Endometrium (tissue), 2 donors: ENCODE measurements around the gene GAL3ST3.
"Not testable (repeated sequence)": the region's sequence is repeated elsewhere in the genome, so short reads cannot be mapped to it uniquely, and the experiment has no call there.

ENCODE experiments used
- FAIRE-seq: peaks from 2 replicates; lab custom pipeline; 2012; peaks lifted over from hg19 to GRCh38; lab: Jason Lieb, UNC
- donor health status: control.
- donor health status: control.

GAL3ST3 gene

DNA sequence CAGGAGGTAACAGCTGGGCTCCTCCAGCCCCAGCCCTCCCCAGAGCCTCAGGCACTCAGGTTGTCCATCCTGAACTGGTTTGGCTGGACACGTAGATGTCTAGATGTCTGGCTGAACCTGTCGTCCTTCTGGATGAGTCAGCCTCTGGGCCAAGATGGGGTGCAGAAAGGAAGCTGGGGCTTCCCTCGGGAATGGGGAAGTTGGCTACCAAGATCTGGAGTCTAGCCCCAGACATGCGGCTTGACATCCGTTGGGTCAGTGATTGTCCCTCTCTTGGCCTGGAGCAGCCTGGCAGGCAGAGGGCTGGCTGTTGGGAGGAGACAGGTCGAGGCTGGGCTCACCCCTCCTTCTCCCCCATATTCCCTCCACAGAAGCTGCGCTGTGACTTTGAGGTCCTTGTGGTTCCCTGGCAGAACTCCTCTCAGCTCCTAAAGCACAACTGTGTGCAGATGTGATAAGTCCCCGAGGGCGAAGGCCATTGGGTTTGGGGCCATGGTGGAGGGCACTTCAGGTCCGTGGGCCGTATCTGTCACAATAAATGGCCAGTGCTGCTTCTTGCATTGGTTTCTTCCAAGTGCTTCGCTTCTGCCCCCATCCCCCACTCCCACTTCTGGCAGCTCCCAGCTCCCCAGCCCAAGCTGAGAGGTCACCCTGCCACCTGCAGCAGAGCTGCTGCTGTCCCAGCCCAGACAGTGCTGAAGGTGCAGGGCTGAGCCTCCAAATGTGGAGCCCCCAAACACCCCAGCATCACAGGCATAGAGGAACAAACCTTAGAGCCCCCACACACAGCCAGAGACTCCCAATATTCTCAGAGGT, 35.8 kb downstream of the GAL3ST3 start:
- no peak for FAIRE-seq

DNA sequence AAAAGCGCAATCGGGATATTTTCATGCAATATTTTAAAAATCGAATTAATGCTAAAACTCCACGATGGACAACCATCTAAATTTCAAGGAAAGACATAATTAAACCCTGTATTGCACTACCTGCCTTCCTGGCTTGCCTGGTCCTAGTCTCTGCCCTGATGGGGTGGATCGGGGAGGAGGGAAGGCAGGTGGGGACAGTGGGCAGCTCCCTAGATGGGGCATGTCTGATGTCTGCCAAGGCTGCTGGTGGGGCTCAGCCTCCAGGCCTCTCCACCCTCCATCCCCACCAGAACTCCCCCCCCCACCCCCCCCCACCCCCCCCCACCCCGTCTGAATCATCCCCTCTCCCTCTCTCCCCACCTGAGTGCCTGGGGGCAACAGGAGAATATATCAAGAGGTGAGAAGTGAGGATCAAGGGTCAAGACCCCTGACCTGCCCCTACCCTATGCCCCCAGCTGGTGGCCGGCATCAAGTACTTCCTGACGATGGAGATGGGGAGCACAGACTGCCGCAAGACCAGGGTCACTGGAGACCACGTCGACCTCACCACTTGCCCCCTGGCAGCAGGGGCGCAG, 36.5 kb downstream of the GAL3ST3 start:
- no peak for FAIRE-seq

DNA sequence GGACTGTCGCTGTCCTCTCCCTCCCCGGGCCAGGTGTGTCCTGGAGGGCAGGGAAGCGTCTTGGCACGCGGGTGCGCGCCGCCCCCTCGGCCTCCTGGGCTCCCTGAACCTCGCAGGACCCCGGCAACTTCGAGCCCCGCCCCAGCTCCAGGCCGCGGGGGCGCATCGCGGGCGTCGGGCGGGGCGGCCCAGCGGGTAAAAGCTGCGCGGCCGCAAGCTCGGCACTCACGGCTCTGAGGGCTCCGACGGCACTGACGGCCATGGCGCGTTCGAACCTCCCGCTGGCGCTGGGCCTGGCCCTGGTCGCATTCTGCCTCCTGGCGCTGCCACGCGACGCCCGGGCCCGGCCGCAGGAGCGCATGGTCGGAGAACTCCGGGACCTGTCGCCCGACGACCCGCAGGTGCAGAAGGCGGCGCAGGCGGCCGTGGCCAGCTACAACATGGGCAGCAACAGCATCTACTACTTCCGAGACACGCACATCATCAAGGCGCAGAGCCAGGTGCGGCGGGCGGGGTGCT, 37.1 kb downstream of the GAL3ST3 start, which contains the start of gene CST6:
TSS of gene CST6 (plus strand) at position 224 of the 519 bp plus-strand sequence. CDS start at position 261, 37 bp downstream.
- no peak for FAIRE-seq

DNA sequence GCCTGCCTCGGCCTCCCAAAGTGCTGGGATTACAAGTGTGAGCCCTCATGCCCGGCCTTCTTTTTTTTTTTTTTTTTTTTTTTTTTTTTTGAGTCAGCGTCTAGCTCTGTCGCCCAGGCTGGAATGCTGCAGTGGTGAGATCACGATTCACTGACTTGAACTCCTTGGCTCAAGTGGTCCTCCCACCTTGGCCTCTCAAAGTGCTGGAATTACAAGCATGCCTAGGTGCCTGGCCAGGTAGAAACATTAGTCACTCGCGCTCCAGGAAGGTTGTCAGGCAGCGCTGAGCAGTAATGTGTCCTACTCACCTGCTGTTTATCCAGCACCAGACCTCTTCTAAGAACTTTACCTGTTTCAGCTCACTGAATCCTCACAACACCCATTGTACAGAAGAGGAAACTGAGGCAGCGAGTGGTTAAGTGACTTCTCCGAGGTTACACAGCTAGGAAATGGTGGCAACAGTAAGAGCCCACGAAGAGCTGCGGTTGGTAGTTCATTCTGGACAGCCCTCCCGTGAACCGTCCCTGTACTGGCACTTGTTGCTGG, 37.6 kb downstream of the GAL3ST3 start:
- no peak for FAIRE-seq

DNA sequence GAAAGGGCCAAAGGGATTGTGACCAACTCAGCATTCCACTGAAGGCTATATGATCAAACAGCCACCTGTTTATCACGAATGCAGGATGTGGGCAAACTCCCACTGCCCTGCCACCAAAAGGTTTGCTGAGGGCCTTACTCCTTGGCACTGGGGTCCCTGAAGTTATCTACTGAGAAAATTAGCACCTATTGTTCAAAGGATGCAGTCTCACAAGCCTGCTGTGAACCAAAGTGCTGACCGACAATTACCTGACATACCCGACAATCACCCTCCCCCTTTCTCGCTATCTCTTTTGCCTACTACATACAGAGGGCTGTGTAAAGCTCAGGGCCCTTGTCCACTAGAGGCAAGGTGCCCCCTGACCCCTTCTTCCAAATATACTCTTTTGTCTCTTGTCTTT, 38.9 kb downstream of the GAL3ST3 start:
- FAIRE-seq: not testable (repeated sequence)

DNA sequence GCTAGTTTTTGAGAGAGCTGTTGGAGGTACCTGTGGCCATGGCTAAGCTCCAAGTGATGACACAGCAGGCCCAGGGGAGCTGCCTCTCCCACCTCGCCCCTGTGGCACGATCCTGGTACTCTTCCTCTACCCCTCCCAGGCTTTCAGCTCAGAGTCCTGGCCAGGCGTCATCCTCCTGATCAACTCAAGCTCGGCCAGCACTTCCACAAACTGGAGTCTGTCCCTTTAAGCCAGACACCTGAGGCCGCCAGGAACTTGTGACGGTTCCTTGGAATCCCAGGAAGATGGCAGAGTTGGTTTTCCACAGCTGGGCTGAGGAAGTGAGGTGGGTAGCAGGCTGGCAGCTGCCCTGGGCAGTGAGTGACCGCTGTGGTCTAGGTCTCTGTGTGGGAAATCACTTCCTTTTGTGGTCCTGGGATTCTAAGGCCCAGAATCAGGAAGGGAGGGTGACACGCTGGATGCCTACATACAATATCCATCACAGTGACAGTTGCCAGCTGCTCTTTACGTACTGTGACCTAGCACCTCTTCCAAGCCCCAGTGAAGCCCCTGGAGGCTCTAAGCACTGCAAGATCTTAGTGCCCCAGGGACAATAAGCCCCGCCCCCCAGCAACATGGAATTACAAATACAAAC, 40.4 kb downstream of the GAL3ST3 start:
- no peak for FAIRE-seq

DNA sequence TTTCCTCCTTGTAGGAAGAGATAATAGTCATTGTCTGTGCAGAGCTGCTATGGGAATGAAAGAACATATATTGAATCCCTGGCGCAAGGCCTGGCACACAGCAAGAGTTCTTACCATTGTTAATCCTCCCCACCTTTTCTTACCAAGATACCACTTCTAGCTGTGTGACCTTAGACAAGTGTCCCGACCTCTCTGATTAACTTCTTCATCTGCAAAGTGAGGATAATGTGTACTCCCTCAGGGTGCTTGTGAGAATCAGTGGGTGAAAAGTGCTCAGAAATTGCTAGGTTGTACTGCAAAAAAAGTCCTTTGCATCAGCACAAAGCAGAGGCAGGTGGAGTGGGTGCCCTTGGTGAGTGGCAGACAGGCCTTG, 40.9 kb downstream of the GAL3ST3 start:
- no peak for FAIRE-seq

DNA sequence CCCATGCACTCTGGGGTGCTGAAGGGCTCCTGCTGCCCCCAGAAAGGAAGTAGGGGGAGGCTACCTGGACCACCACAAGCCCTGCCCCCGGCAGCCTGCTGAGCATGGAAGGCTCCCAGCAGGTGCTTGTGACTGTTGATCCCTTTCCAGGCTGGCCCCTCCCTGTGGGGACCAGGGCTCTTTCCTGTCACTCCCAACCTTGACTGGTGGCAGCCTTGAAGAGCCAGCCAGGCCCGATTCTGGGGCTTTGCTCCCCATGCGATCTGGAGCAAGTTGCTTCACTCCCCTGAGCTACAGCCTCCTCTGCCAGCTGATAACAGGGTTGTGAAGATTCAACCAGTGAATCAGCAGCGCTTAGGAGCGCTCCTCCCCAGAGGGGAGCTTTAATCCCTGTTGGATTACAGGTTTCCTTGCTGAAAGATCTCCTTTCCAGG, 41.7 kb downstream of the GAL3ST3 start:
- no peak for FAIRE-seq

DNA sequence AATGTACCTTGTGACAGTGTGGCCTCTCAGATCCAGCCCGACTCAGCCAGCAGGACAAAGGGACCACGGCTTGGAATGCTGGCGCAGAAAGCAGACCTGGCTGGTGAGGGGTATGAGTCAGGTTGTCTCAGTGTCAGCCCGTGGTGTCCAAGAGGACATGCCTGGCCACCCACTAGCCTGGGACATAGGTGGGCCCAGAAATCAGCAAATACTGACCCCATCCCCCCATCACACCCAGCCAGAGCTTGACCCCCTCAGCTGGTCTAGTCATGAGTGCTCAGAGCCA, 42.1 kb downstream of the GAL3ST3 start:
- FAIRE-seq: no peak

DNA sequence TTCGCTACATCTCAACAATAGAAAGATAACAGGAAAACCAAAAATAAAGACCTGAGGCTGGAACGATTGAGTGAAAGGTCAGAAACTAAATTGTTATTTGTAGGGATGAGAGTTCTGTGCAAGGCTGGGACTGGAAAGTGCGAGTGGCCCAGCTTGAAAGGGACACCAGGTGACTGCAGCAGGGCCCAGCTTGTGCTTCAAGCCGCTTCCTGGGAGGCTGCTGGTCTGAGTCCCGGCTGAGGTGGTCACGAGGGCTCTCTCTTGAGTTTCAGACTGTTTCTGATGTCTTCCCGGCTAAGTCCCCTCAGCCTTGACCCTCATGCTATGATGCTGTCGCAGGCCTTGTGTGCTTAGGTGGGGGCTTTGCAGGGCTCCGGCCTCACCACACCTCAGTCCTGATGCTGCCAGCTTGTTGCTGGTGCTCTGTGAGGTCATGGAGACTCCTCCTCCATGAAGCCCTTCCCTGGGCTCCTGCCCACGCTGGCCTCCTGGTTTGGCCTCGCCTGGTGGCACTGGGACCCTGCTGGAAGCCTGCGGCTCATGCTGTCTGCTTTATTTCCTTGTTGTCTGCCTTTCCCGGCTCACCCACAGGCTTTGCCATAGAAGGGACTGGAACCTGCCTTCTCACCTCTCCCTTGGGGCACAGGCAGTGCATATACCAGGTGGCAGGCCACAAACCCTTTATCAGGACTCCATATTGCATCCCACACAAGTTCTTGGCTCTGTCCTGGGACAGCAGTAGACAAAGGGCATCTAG, 42.6 kb downstream of the GAL3ST3 start:
- FAIRE-seq: no peak

DNA sequence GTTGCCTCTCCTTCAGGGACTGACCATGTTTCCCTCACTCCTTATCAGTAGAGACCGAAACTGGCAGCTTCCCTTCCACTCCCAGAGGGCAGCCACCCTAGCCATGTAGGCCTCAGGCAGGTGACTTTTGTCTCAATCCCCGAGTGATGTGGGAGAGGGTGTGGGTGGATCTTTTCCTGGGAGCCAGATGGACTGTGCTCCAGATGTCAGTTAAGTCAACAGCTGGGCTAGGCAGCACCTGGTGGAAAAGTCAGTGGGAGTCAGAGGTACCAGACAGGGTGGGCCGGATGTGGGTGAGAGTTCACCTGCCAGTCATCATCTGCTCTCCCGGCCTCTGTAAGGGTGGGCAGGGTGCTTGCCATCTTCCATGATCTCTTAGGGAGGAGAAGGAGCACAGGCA, 44.8 kb downstream of the GAL3ST3 start:
- FAIRE-seq: no peak

DNA sequence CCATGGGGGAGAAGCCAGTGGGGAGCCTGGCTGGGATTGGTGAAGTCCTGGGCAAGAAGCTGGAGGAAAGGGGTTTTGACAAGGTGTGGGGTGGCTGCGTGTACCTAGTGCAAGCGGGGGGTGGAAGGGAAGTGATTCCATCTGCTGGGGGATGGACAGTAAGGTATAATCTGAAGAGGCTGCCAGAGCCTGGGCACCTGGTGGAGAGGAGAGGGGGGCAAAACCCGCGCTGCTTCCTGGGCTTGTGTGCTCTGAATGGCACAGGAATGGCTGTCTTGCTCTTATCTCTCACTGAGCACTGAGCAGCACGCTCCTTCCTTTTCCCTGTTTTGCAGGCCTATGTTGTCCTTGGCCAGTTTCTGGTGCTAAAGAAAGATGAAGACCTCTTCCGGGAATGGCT, 45.7 kb downstream of the GAL3ST3 start:
- FAIRE-seq: no peak

DNA sequence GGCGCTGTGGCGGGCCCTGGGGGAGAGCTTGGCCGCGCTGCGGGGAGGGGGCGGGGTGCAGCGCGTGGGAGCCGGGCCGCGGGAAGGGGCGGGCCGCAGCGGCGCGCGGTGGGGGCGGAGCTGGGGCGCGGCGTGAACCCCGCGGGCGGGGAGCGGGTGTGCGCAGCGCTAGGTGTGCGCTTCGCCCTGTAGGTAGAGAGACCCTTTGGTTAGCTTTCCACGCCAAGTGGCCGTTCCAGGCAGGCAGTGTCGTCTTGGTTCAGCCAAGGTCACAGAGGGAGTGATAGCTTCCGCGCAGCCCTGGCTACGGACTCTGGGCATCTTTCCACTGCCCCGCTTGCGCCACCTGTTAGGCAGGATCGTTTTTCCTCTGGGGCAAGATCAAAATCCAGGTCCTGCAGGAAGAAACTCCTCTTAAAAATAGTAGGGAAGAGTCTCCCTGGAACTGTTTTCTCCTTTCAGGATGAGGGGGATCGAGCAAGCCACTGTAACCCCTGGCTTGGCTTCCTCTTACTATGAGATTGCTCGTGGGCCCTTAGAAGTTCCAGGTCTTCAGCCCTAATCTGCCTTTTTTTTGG, 46.2 kb downstream of the GAL3ST3 start:
- FAIRE-seq: no peak

DNA sequence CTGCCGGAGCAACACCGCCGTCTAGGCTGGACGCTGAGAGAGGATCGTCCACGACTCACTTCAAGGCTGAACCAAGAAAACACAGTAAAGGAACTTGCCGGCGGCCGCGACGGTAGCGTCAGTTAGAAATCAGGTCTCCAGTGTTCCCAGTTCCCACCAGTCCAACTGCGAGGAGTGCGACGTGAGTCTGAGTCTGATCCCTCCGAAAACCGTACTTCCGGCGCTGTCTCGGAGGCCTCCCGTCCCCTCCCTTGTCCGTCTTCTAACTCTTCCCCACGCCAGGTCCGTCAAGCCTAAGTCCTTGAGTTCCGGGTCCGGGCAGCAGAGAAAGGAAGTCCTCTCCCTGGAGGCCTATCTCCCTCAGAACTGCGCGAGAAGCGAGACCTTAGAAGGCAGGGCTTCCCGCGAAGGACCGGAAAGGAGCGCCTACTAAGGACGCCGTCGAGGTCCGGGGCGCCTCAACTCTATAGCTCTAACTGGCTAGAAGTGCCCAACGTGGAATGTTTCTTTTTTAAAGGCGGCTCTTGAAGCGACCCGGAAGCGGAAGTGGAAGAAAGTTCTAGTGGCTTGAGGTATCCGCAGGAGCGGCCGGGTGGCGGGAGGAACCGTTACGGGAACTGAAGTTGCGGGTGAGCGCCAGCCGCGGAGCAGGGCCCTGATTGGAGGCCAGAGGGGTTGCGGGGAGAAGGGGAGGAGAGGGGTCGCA, 46.9 kb downstream of the GAL3ST3 start, which contains the start of the genes BANF1 and EIF1AD:
TSS of gene BANF1 (plus strand) at position 562 of the 706 bp plus-strand sequence. CDS start 748 bp downstream, outside the sequence.
TSS of gene EIF1AD (minus strand) at position 216 of the 706 bp plus-strand sequence. CDS start 1,768 bp downstream, outside the sequence.
- no peak for FAIRE-seq

DNA sequence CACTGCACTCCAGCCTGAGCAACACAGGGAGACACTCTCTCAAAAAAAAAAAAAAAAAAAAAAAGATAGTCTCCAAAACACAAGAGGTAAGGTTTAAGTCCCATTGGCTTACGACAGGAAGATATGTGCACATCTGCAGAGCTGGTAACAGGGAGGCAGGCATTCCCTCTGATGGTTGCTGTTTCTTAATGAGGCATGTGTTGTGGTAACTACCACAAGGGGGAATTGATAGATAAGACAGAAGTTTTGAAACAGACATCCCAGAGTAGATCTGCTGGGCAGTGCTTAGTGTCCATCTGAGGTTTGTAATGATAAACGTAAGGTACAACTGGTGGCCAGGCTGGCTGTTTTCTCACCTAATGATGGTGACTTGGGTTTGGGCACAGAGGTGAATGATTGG, 51.7 kb downstream of the GAL3ST3 start:
- no peak for FAIRE-seq

DNA sequence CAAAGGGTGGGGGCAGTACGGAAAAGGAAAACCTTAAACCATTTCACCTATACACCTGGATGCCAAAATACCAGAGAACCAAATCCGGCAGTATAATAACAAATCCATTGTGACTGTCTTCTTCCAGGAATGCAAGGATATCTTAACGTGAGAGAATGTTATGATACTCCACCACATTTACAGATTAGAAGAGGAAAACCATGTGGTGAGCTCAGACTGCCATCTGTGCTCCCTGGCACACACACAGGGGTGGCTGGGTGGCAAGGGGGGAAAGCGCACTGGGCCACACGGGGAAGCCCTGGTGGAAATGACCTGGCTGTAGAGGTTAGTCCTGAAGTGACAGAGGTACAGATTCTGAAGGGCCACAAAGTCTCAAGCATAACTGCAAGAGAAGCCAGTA, 56.9 kb downstream of the GAL3ST3 start:
- FAIRE-seq: no peak
